Ascending aorta (tissue), 2 donors: ENCODE data around the gene IGFBP2. TPM values are rescaled to one million over a fixed set of nuclear protein-coding genes. Genes with fewer than 3 reads are reported as not detected.

Experiments used
- DNase-seq, 2 donors: peaks; one replicate each; pipeline ENCODE4 v3.0.0-alpha.2; 2019; ENCODE audit warnings: low spot score in 2 of 2
- H3K27ac ChIP-seq, 2 donors: fragments of 200-600 bp; sonication (generic); one replicate each; pipeline ENCODE4 v1.5.1; 2016 to 2017; ENCODE audit warnings: mild to moderate bottlenecking in 1 of 2
- H3K27me3 ChIP-seq: fragments of 200-600 bp; sonication (generic); one replicate; pipeline ENCODE4 v1.5.1; 2017
- H3K36me3 ChIP-seq, 2 donors: fragments of 200-600 bp; sonication (generic); one replicate each; pipeline ENCODE4 v1.5.1; 2016
- H3K4me1 ChIP-seq, 2 donors: fragments of 200-600 bp; sonication (generic); one replicate each; pipeline ENCODE4 v1.5.1; 2016 to 2017; ENCODE audit warnings: mild to moderate bottlenecking in 1 of 2
- H3K4me3 ChIP-seq, 2 donors: fragments of 200-600 bp; sonication (generic); one replicate each; pipeline ENCODE4 v1.5.1; 2016 to 2017; ENCODE audit warnings: mild to moderate bottlenecking in 1 of 2
- H3K9me3 ChIP-seq, 2 donors: fragments of 200-600 bp; sonication (generic); one replicate each; pipeline ENCODE4 v1.5.1; 2016
- CTCF ChIP-seq, 3 experiments: fragments of 200-600 bp in 2 of 3; fragments of 450-650 bp in 1 of 3; sonication (generic) in 2 of 3; IDR thresholded peaks; one replicate each; pipeline ENCODE4 v1.5.1; 2016 to 2019; ENCODE audit warnings: antibody characterized with exemption in 3 of 3, mild to moderate bottlenecking in 1 of 3, moderate library complexity in 1 of 3
- intact Hi-C: fragments of 100-400 bp; cut with DNase I; formaldehyde crosslinking; loops from one replicate; pipeline ENCODE4 v1.15.1; 2023
- total RNA-seq: library from RNA; depleted of rRNA; stranded (reverse); fragments of >200 nt; gene quantifications from one replicate; pipeline ENCODE4 v1.1.0, GENCODE V29; 2016

IGFBP2 gene
- total RNA-seq, 1 donor from 2014 or later: 1,691 TPM

GRCh38 chr2:216676630-216677029, 43.4 kb downstream of the IGFBP2 start:
- no peak for DNase-seq
- peaks cover 52 to 53% of the 10 kb centered on the region in 2 donors for H3K36me3 ChIP-seq
- peaks cover 6 to 23% of the 10 kb centered on the region in 2 donors for H3K4me1 ChIP-seq
- no peaks in the 10 kb centered on the region for H3K27me3 ChIP-seq
- H3K4me3 ChIP-seq: no peak overlapping the region
- peak overlapping the region; percentile 53 to 87 for H3K27ac ChIP-seq
- no peaks in the 10 kb centered on the region for H3K9me3 ChIP-seq
- intact Hi-C loops: no loop called here
- no peak for TF ChIP-seq CTCF (IDR thresholded peaks at IDR 0.05)

GRCh38 chr2:216677439-216678097, 44.3 kb downstream of the IGFBP2 start:
- Histone ChIP-seq H3K27ac (peak overlapping the region; percentile 53 to 87), H3K9me3 (no peaks in the 10 kb centered on the region), H3K4me1 (peaks cover 6 to 33% of the 10 kb centered on the region in 2 donors), H3K36me3 (peaks cover 52 to 53% of the 10 kb centered on the region in 2 donors), H3K27me3 (no peaks in the 10 kb centered on the region), H3K4me3 (no peak overlapping the region)
- intact Hi-C loops: no loop called here
- DNase-seq: no peak
- no peak for TF ChIP-seq CTCF (IDR thresholded peaks at IDR 0.05)

GRCh38 chr2:216678098-216678465, 44.9 kb downstream of the IGFBP2 start:
- peaks cover 6 to 36% of the 10 kb centered on the region in 2 donors for H3K4me1 ChIP-seq
- TF ChIP-seq CTCF (IDR thresholded peaks at IDR 0.05): no peak
- H3K27ac ChIP-seq: peak overlapping the region; percentile 87 to 93
- no peak for DNase-seq
- H3K27me3 ChIP-seq: no peaks in the 10 kb centered on the region
- no peak overlapping the region for H3K4me3 ChIP-seq
- intact Hi-C loops: no loop called here
- H3K36me3 ChIP-seq: peaks cover 49 to 53% of the 10 kb centered on the region in 2 donors
- no peaks in the 10 kb centered on the region for H3K9me3 ChIP-seq

GRCh38 chr2:216678813-216679657, 45.8 kb downstream of the IGFBP2 start:
- H3K4me1 ChIP-seq: peaks cover 6 to 46% of the 10 kb centered on the region in 2 donors
- no peak for DNase-seq
- no peak overlapping the region for H3K4me3 ChIP-seq
- peak overlapping the region; percentile 87 to 93 for H3K27ac ChIP-seq
- H3K36me3 ChIP-seq: peaks cover 42 to 50% of the 10 kb centered on the region in 2 donors
- intact Hi-C loops: no loop called here
- no peaks in the 10 kb centered on the region for H3K27me3 ChIP-seq
- H3K9me3 ChIP-seq: no peaks in the 10 kb centered on the region
- TF ChIP-seq CTCF (IDR thresholded peaks at IDR 0.05): no peak

- H3K4me1 ChIP-seq: peaks cover 7 to 52% of the 10 kb centered on the region in 2 donors
- intact Hi-C loops: loop anchor here (5.0 kb wide), 2 partner anchors 488 to 1033 kb away; no protein-coding TSS in a partner anchor
These were observed 46.4 kb downstream of the IGFBP2 start for GRCh38 chr2:216679658-216680024.

More at GRCh38 chr2:216679658-216680024, 46.4 kb downstream of the IGFBP2 start:
- Histone ChIP-seq H3K27ac (peak overlapping the region; percentile 87 to 93), H3K4me3 (no peak overlapping the region), H3K27me3 (no peaks in the 10 kb centered on the region), H3K36me3 (peaks cover 37 to 44% of the 10 kb centered on the region in 2 donors), H3K9me3 (no peaks in the 10 kb centered on the region)
- peak in 1 of 2 donors; percentile 88 for DNase-seq
- TF ChIP-seq CTCF (IDR thresholded peaks at IDR 0.05): no peak
